SK-N-SH (cell line): Measurements from ENCODE around the gene TECPR2. TPM values are rescaled to one million over a fixed set of nuclear protein-coding genes. Genes with fewer than 3 reads are reported as not detected.

Source experiments
- CTCF ChIA-PET: fragments of 300-600, 350-600 bp; formaldehyde crosslinking; extraction: SDS; loops from one replicate; lab custom pipeline; 2021; lab: Yijun Ruan, JAX
- POLR2A ChIA-PET: fragments of 350-600 bp; sonication (Branson Sonifier 250); formaldehyde crosslinking; extraction: SDS; loops from one replicate; lab custom pipeline; 2020; ENCODE audit warnings: antibody characterized with exemption, inconsistent platforms; lab: Yijun Ruan, JAX
- DNase-seq: peaks from one replicate; pipeline ENCODE4 v3.0.0; 2012
- H2AFZ ChIP-seq: fragments of 200-600 bp; sonication (generic); 2 replicates; pipeline ENCODE4 v1.8.1; 2016; ENCODE audit warnings: antibody characterized with exemption, mild to moderate bottlenecking, low read depth
- H3F3A ChIP-seq: fragments of 200-600 bp; sonication (generic); replicated peaks from 2 replicates; pipeline ENCODE3; 2016; ENCODE audit warnings: antibody characterized with exemption, mild to moderate bottlenecking; ENCODE audit not compliant: insufficient read depth
- H3K27ac ChIP-seq, 2 experiments: fragments of 200-500 bp in 1 of 2; fragments of 200-600 bp in 1 of 2; sonication (Bioruptor generic) in 1 of 2; sonication (generic), shearing (Covaris generic) in 1 of 2; 2 replicates each; pipeline versions ENCODE4 v1.5.1 to v1.6.1; 2014 to 2016; ENCODE audit warnings: low read depth in 2 of 2, inconsistent platforms in 1 of 2, low read length in 1 of 2, mild to moderate bottlenecking in 1 of 2, mixed read lengths in 1 of 2
- H3K27me3 ChIP-seq: fragments of 200-600 bp; sonication (generic), shearing (Covaris generic); 2 replicates; pipeline ENCODE4 v1.6.1; 2016; ENCODE audit warnings: mixed run types; ENCODE audit not compliant: insufficient read depth
- H3K36me3 ChIP-seq, 2 experiments: fragments of 200-500 bp in 1 of 2; fragments of 200-600 bp in 1 of 2; sonication (Bioruptor generic) in 1 of 2; sonication (generic) in 1 of 2; replicated peaks in 1 of 2; 2 replicates each; pipeline versions ENCODE3 to v1.5.1; 2014 to 2016; ENCODE audit warnings: low read length in 1 of 2, mild to moderate bottlenecking in 1 of 2; ENCODE audit not compliant: insufficient read depth in 2 of 2, control insufficient read depth in 1 of 2
- H3K4me1 ChIP-seq, 2 experiments: fragments of 200-500 bp in 1 of 2; fragments of 200-600 bp in 1 of 2; sonication (Bioruptor generic) in 1 of 2; sonication (generic), shearing (Covaris generic) in 1 of 2; 2 replicates each; pipeline versions ENCODE4 v1.5.1 to v1.6.1; 2014 to 2016; ENCODE audit warnings: low read depth in 1 of 2, low read length in 1 of 2, mixed run types in 1 of 2; ENCODE audit not compliant: insufficient read depth in 2 of 2, control insufficient read depth in 1 of 2
- H3K4me2 ChIP-seq: fragments of 200-600 bp; sonication (generic), shearing (Covaris generic); 2 replicates; pipeline ENCODE4 v1.6.1; 2017; ENCODE audit warnings: mixed run types
- H3K4me3 ChIP-seq, 2 experiments: fragments of 200-500 bp in 1 of 2; fragments of 200-600 bp in 1 of 2; sonication (Bioruptor generic) in 1 of 2; sonication (generic), shearing (Covaris generic) in 1 of 2; 2 replicates each; pipeline versions ENCODE4 v1.5.1 to v1.8.1; 2014 to 2016; ENCODE audit warnings: low read depth in 2 of 2, inconsistent platforms in 1 of 2, low read length in 1 of 2, mild to moderate bottlenecking in 1 of 2, mixed read lengths in 1 of 2, moderate library complexity in 1 of 2
- H3K79me2 ChIP-seq: fragments of 200-600 bp; sonication (generic); 2 replicates; pipeline ENCODE4 v1.8.1; 2017; ENCODE audit warnings: mild to moderate bottlenecking; ENCODE audit not compliant: insufficient read depth
- H3K9ac ChIP-seq: fragments of 200-600 bp; sonication (generic); 2 replicates; pipeline ENCODE4 v1.6.1; 2017; ENCODE audit warnings: mixed run types
- H3K9me2 ChIP-seq: fragments of 200-600 bp; sonication (generic); 2 replicates; pipeline ENCODE4 v1.6.1; 2017; ENCODE audit warnings: mixed run types
- H3K9me3 ChIP-seq: fragments of 200-600 bp; sonication (generic); 2 replicates; pipeline ENCODE4 v1.6.1; 2017; ENCODE audit warnings: mixed run types, mild to moderate bottlenecking, moderate library complexity
- H4K20me1 ChIP-seq: fragments of 200-600 bp; sonication (generic); 2 replicates; pipeline ENCODE4 v1.6.1; 2017; ENCODE audit warnings: mild to moderate bottlenecking, mixed run types; ENCODE audit not compliant: insufficient read depth
- CHD2 ChIP-seq: fragments of 150-350 bp; IDR thresholded peaks from 2 replicates; pipeline ENCODE4 v1.6.1; 2018; ENCODE audit warnings: low read length; ENCODE audit not compliant: partially characterized antibody
- FOSL2 ChIP-seq: IDR thresholded peaks from 2 replicates; pipeline ENCODE4 v1.4.0; 2012; ENCODE audit warnings: low read depth, mild to moderate bottlenecking, moderate library complexity, borderline replicate concordance
- FOXM1 ChIP-seq: IDR thresholded peaks from 2 replicates; pipeline ENCODE4 v1.4.0; 2012; ENCODE audit warnings: low read depth, mild to moderate bottlenecking
- NFIC ChIP-seq: IDR thresholded peaks from 2 replicates; pipeline ENCODE4 v1.4.0; 2012; ENCODE audit warnings: borderline replicate concordance
- RFX5 ChIP-seq: IDR thresholded peaks from 2 replicates; pipeline ENCODE4 v1.6.1; 2012; ENCODE audit warnings: mild to moderate bottlenecking, improper control_type of control experiment, low read length
- SIN3A ChIP-seq: IDR thresholded peaks from 2 replicates; pipeline ENCODE4 v1.6.1; 2012; ENCODE audit warnings: low read depth, mild to moderate bottlenecking, low read length, moderate library complexity, borderline replicate concordance
- WGBS: methylation state at CpG from one replicate; pipeline ENCODE4 v1.1.6; 2017; ENCODE audit warnings: low lambda C conversion rate; 5-methylcytosine and 5-hydroxymethylcytosine counted together
- polyA plus RNA-seq, 3 experiments: library from polyadenylated mRNA; depleted of rRNA; stranded (reverse); fragments of >200 nt; gene quantifications; 2 replicates each; pipeline ENCODE4 v1.2.3, GENCODE V29; 2012
- TF ChIP-seq, protein P1 (sequence below): IDR thresholded peaks from 2 replicates; pipeline ENCODE4 v1.6.1; 2012; ENCODE audit warnings: mild to moderate bottlenecking, low read depth, low read length, moderate library complexity

Gene TECPR2
- polyA plus RNA-seq, 1 of the 3 experiments (the other 2 are of a cell fraction): 6.9 TPM

DNA sequence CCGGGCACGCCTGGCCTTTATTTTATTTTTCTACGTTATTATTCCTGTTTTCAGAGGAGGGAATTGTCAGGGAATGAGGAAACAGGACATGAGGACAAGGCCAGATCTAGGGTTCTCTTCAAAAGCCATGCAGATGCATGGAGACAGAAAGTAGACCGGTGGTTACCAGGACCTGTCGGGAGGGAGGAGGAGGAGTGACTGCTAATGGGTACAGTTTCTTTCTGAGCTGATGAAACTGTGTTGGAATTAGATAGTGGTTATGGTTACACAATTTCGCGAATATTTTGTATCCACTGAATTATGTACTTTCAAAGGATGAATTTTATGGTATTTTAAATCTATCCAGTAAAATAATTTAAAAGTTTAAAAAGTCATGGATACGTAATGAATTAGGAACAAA lies 31.9 kb upstream of the TECPR2 start:
- no peaks in the 10 kb centered on the region for H3K27me3 ChIP-seq
- no peak for DNase-seq
- H3K9ac ChIP-seq: no peak overlapping the region
- H4K20me1 ChIP-seq: no peaks in the 10 kb centered on the region
- H3K79me2 ChIP-seq: no peaks in the 10 kb centered on the region
- no peaks in the 10 kb centered on the region for H3K4me1 ChIP-seq
- H2AFZ ChIP-seq: no peak overlapping the region
- 89% methylated on average over 8 of the region's 8 CpGs for WGBS
- H3K36me3 ChIP-seq: peaks cover 7 to 11% of the 10 kb centered on the region in 2 experiments
- TF ChIP-seq FOSL2: no peak
- no peak for TF ChIP-seq SIN3A
- TF ChIP-seq, protein P1, sequence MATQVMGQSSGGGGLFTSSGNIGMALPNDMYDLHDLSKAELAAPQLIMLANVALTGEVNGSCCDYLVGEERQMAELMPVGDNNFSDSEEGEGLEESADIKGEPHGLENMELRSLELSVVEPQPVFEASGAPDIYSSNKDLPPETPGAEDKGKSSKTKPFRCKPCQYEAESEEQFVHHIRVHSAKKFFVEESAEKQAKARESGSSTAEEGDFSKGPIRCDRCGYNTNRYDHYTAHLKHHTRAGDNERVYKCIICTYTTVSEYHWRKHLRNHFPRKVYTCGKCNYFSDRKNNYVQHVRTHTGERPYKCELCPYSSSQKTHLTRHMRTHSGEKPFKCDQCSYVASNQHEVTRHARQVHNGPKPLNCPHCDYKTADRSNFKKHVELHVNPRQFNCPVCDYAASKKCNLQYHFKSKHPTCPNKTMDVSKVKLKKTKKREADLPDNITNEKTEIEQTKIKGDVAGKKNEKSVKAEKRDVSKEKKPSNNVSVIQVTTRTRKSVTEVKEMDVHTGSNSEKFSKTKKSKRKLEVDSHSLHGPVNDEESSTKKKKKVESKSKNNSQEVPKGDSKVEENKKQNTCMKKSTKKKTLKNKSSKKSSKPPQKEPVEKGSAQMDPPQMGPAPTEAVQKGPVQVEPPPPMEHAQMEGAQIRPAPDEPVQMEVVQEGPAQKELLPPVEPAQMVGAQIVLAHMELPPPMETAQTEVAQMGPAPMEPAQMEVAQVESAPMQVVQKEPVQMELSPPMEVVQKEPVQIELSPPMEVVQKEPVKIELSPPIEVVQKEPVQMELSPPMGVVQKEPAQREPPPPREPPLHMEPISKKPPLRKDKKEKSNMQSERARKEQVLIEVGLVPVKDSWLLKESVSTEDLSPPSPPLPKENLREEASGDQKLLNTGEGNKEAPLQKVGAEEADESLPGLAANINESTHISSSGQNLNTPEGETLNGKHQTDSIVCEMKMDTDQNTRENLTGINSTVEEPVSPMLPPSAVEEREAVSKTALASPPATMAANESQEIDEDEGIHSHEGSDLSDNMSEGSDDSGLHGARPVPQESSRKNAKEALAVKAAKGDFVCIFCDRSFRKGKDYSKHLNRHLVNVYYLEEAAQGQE: no peak
- TF ChIP-seq RFX5: no peak
- no peak for TF ChIP-seq NFIC
- no peak for TF ChIP-seq CHD2
- no peaks in the 10 kb centered on the region for H3F3A ChIP-seq
- H3K9me3 ChIP-seq: no peaks in the 10 kb centered on the region
- ChIA-PET POLR2A (no interaction called here), CTCF (interaction anchor here (0.7 kb wide), 1 partner anchor 223 kb away, joined by 3 read pairs; no protein-coding TSS in a partner anchor)
- H3K4me3 ChIP-seq: no peak overlapping the region
- H3K9me2 ChIP-seq: no peaks in the 10 kb centered on the region
- no peak overlapping the region for H3K4me2 ChIP-seq
- H3K27ac ChIP-seq: no peak overlapping the region

DNA sequence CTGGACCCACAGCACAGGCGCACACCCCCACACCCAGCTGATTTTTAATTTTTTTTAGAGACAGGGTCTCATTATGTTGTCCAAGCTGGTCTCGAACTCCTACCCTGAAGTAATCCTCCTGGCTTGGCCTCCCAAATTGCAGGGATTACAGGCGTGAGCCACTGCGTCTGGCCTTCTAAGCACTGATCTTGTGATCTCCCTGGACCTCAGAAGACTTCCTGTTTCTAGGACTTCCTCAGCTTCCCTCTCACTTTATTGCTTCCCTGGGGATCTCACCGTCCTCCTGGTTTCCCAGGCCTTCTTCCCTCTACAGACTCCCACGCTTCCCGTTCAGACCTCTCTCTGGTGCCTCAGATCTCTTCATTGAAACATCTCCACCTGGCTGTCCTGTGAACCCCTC lies 29.4 kb upstream of the TECPR2 start:
- no peaks in the 10 kb centered on the region for H3K4me1 ChIP-seq
- H3K9me2 ChIP-seq: no peaks in the 10 kb centered on the region
- no peak overlapping the region for H3K9ac ChIP-seq
- H3K27me3 ChIP-seq: no peaks in the 10 kb centered on the region
- POLR2A ChIA-PET: interaction anchor here (1.4 kb wide), 1 partner anchor 9 kb away, joined by 5 read pairs; no protein-coding TSS in a partner anchor
- DNase-seq: no peak
- no peak overlapping the region for H3K27ac ChIP-seq
- CTCF ChIA-PET: interaction anchor here (1.1 to 1.6 kb wide), 2 partner anchors 19 to 104 kb away, joined by 3 to 4 read pairs; no protein-coding TSS in a partner anchor
- no peaks in the 10 kb centered on the region for H4K20me1 ChIP-seq
- no peaks in the 10 kb centered on the region for H3K9me3 ChIP-seq
- H3K4me2 ChIP-seq: no peak overlapping the region
- H3F3A ChIP-seq: no peaks in the 10 kb centered on the region
- no peak overlapping the region for H3K4me3 ChIP-seq
- TF ChIP-seq FOXM1: no peak
- no peak for TF ChIP-seq CHD2
- peaks cover 7 to 12% of the 10 kb centered on the region in 2 experiments for H3K36me3 ChIP-seq
- no peak overlapping the region for H2AFZ ChIP-seq
- no peaks in the 10 kb centered on the region for H3K79me2 ChIP-seq
- WGBS: 95% methylated on average over 7 of the region's 7 CpGs
